GM18507 (cell line): Measurements from ENCODE around the gene OR52E6.
A peak's percentile ranks its signal among the peaks of the same experiment; 100 is the strongest.

Source experiments
- DNase-seq: peaks from one replicate; pipeline ENCODE4 v3.0.0; 2011; ENCODE audit warnings: low read depth; ENCODE audit not compliant: insufficient read length; ENCODE audit errors: extremely low spot score
- FAIRE-seq: peaks from 2 replicates; lab custom pipeline; 2011; peaks lifted over from hg19 to GRCh38; lab: Jason Lieb, UNC

Gene OR52E6

DNA sequence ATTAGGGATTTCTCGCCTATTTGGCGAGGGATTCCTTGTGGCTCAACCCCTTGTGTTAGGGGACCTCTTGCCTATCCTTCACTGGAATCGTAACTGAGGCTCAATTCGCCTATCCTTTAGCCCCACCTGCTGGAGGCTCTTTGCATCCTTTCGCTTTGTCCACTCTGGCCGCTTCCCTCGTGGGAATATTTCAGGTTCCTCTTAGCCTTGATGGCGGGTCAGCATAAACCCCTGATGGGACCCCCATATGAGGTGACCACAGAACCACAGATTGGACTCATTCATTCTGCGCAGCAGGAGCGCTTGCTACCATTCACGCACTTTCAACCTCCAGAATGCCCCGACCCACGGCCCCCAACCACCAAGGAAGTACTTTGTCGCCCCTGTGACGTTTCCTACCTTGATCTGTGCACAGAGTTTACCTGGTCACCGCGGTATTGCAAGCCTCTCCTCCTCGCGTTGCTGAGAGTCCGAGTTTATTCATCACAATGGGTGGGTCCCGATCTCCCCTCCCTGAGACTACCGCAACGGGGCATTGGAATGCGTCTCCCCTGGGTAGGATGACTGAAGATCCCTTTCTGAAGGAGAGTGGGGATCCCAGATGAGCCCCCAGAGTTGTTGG is 33.1 kb downstream of the OR52E6 start, which contains the start of gene OR52N2:
Gene OR52N2, plus strand, starts transcription at position 425 of the 622 bp plus-strand sequence. CDS start 11,412 bp downstream, outside the sequence.
- peak; percentile 87 for FAIRE-seq
- no peak for DNase-seq

DNA sequence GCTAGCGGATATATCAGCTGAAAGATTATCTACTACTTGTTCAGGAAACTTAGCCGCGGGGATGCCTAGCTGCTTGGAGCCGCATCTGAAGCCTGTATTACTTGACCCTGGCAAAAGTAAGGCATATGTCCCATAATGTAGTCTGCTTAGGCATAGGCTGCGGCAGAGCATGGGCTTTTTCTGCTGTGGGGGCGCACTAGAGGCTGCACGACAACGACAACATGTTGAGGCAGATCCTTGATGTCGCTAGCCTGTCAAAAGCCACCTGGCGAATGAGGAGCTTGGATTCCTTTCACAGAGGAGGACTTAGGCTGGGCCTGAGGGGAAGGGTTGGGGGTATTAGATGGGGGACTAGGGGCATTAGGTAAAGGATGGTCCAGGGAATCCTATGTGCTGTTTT is 34.1 kb downstream of the OR52E6 start:
- no peak for FAIRE-seq
- no peak for DNase-seq

- FAIRE-seq (no peak), DNase-seq (no peak)
These were observed 37.7 kb downstream of the OR52E6 start for GRCh38 chr11:5803982-5804381.

GRCh38 chr11:5796541-5796940 is 45.2 kb downstream of the OR52E6 start:
- DNase-seq, result no peak
- FAIRE-seq, result no peak

GRCh38 chr11:5791165-5791564 is 50.5 kb downstream of the OR52E6 start, which contains the start of gene OR52N1:
Gene OR52N1, minus strand, starts transcription at chr11:5791265. Its CDS starts 2,449 bp downstream, at chr11:5788816.
- FAIRE-seq, result no peak

More at GRCh38 chr11:5791165-5791564, 50.5 kb downstream of the OR52E6 start, which contains the start of gene OR52N1:
- no peak for DNase-seq
